ENCODE data around the gene MAP4K2. TPM values are rescaled to one million over a fixed set of nuclear protein-coding genes. Genes with fewer than 3 reads are reported as not detected.

The MAP4K2 gene
- total and polyA plus RNA-seq, 9 of the 15 experiments (the other 6 are each of a cell fraction or from before 2014, with no cell fraction given), result 0.13 to 14.5 (median 7.3) TPM

DNA sequence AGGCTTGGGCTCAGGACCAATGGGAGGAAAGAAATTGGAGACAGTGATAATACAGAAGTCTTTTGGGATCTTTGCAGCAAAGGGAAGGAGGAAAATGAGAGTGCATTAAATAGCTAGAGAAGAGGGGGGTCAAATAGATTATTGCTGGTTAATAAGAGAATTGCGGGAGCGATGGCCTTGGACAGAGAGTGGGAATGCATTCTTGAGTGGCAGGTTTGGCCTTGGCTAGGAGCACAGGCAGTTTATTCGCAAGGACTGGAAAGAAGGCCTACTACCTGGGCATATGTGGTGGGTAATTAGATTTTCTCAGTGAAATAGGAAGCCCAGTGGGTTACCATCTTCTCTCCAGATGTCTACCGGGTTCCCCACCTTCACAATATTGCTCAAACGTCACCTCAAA, 10.8 kb upstream of the MAP4K2 start:
- in situ Hi-C loops (cut with MboI), result no loop called here
- Histone ChIP-seq H2AFZ (ENCODE audit: low read depth, low read length) (no peak overlapping the region), H4K20me1 (replicated peaks; ENCODE audit: control insufficient read depth, insufficient read depth, low read length) (no peaks in the 10 kb centered on the region), H3K27ac (ENCODE audit: extremely low read depth, low read depth, low read length) (no peak overlapping the region), H3K36me3 (ENCODE audit: control insufficient read depth, insufficient read depth, low read length) (peaks cover 7% of the 10 kb centered on the region; the same call in 1 of the 3 replicates), H3K4me1 (replicated peaks in 1 of 2; ENCODE audit: control insufficient read depth in 2 of 2, insufficient read depth in 2 of 2, low read length in 2 of 2) (peaks cover 5 to 21% of the 10 kb centered on the region in 2 experiments), H3K4me2 (ENCODE audit: insufficient read depth, low read length) (no peak overlapping the region), H3K79me2 (ENCODE audit: control insufficient read depth, insufficient read depth, low read length) (peaks cover 15% of the 10 kb centered on the region), H3K9ac (ENCODE audit: insufficient read depth in 1 of 2, low read depth in 2 of 2, low read length in 2 of 2) (no peak overlapping the region), H3K9me1 (ENCODE audit: control insufficient read depth, insufficient read depth, low read length) (no peaks in the 10 kb centered on the region), H3K4me3 (no peak overlapping the region), H3K9me3 (replicated peaks; ENCODE audit: control insufficient read depth, insufficient read depth, low read depth, low read length) (no peaks in the 10 kb centered on the region), H3K27me3 (ENCODE audit: control insufficient read depth in 2 of 2, insufficient read depth in 2 of 2, low read length in 2 of 2) (no peaks in the 10 kb centered on the region)
- no TSS peak for BruUV-seq (replicated peaks)
- no peak for TF ChIP-seq ZNF668 (CRISPR knock-in tag; IDR thresholded peaks at IDR 0.05)
- TF ChIP-seq ZNF384 (IDR thresholded peaks at IDR 0.05; ENCODE audit: low read depth, low read length), result no peak
- no peak for TF ChIP-seq HNRNPUL1 (IDR thresholded peaks at IDR 0.05; ENCODE audit: low read length)
- no peak for TF ChIP-seq TBP (optimal IDR thresholded peaks at IDR 0.05; ENCODE audit: low read depth, low read length)
- no peak for TF ChIP-seq GABPB1 (CRISPR knock-in tag; IDR thresholded peaks at IDR 0.05)
- no peak for TF ChIP-seq XRCC3 (IDR thresholded peaks at IDR 0.05)
- no peak for TF ChIP-seq KDM5B (IDR thresholded peaks at IDR 0.05; ENCODE audit: insufficient replicate concordance, low read depth, low read length)
- no peak for TF ChIP-seq STAG1 (CRISPR knock-in tag; IDR thresholded peaks at IDR 0.05; ENCODE audit: borderline replicate concordance)
- TF ChIP-seq NFIX (CRISPR knock-in tag; IDR thresholded peaks at IDR 0.05; ENCODE audit: low read depth), result no peak
- TF ChIP-seq, protein P1, sequence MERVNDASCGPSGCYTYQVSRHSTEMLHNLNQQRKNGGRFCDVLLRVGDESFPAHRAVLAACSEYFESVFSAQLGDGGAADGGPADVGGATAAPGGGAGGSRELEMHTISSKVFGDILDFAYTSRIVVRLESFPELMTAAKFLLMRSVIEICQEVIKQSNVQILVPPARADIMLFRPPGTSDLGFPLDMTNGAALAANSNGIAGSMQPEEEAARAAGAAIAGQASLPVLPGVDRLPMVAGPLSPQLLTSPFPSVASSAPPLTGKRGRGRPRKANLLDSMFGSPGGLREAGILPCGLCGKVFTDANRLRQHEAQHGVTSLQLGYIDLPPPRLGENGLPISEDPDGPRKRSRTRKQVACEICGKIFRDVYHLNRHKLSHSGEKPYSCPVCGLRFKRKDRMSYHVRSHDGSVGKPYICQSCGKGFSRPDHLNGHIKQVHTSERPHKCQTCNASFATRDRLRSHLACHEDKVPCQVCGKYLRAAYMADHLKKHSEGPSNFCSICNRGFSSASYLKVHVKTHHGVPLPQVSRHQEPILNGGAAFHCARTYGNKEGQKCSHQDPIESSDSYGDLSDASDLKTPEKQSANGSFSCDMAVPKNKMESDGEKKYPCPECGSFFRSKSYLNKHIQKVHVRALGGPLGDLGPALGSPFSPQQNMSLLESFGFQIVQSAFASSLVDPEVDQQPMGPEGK (CRISPR knock-in tag; IDR thresholded peaks at IDR 0.05; ENCODE audit: borderline replicate concordance), result no peak
- TF ChIP-seq TCFL5 (CRISPR knock-in tag; conservative IDR thresholded peaks at IDR 0.05), result no peak
- TF ChIP-seq RB1 (IDR thresholded peaks at IDR 0.05; ENCODE audit: low read depth), result no peak
- DNase-seq (ENCODE audit: extremely low read depth in 1 of 4, low spot score in 3 of 4), result no peak
- no peak for ATAC-seq
- intact Hi-C loops (cut with micrococcal nuclease), result no loop called here
- no peak for FAIRE-seq
- ChIA-PET CTCF (ENCODE audit: low intra/inter-chr PET ratio) (no interaction called here), POLR2A (interaction anchor here (1.8 kb wide), 1 partner anchor 15 kb away, joined by 4 read pairs; no protein-coding TSS in a partner anchor)
- WGBS (ENCODE audit: insufficient coverage, low coverage, missing lambda C conversion rate), result 72% methylated on average over 5 of the region's 5 CpGs

All from K562 (cell line).